Renal pelvis (tissue), 4 donors: ENCODE measurements around the gene NET1. TPM values are rescaled to one million over a fixed set of nuclear protein-coding genes. Genes with fewer than 3 reads are reported as not detected.

Source experiments
- DNase-seq: peaks from one replicate; pipeline ENCODE4 v3.0.0-alpha.2; 2013
- polyA plus RNA-seq, 3 donors: library from polyadenylated mRNA; unstranded; fragments of 120-200 nt; gene quantifications; one replicate each; pipeline ENCODE4 v1.2.1, GENCODE V29; 2013; ENCODE audit not compliant: insufficient read length in 3 of 3

The NET1 gene
- polyA plus RNA-seq, 3 donors, result 123 to 139 (median 135) TPM

- no peak for DNase-seq
Observed at GRCh38 chr10:5434017-5434753, 21.8 kb downstream of the NET1 start.

- DNase-seq, result no peak
Observed at GRCh38 chr10:5435328-5435727, 23.0 kb downstream of the NET1 start.

GRCh38 chr10:5440206-5440605 lies 27.8 kb downstream of the NET1 start:
- DNase-seq, result no peak

- DNase-seq, result no peak
Observed at GRCh38 chr10:5441106-5441505, 28.7 kb downstream of the NET1 start.

- peak; percentile 55 for DNase-seq
Observed at GRCh38 chr10:5442065-5442989, 30.0 kb downstream of the NET1 start.

GRCh38 chr10:5442990-5443370 lies 30.6 kb downstream of the NET1 start:
- no peak for DNase-seq

- DNase-seq, result no peak
Observed at GRCh38 chr10:5443429-5443828, 31.1 kb downstream of the NET1 start.

- DNase-seq, result no peak
Observed at GRCh38 chr10:5445006-5445405, 32.6 kb downstream of the NET1 start.

GRCh38 chr10:5446390-5446926 lies 34.1 kb downstream of the NET1 start:
- peak; percentile 87 for DNase-seq

GRCh38 chr10:5447056-5447455 lies 34.7 kb downstream of the NET1 start:
- DNase-seq, result no peak

- no peak for DNase-seq
Observed at GRCh38 chr10:5447611-5448071, 35.3 kb downstream of the NET1 start.

- DNase-seq, result no peak
Observed at GRCh38 chr10:5448333-5449001, 36.1 kb downstream of the NET1 start.

GRCh38 chr10:5449227-5449626 lies 36.9 kb downstream of the NET1 start:
- DNase-seq, result no peak

- peak; percentile 55 for DNase-seq
Observed at GRCh38 chr10:5449823-5450222, 37.5 kb downstream of the NET1 start.

- no peak for DNase-seq
Observed at GRCh38 chr10:5450605-5451384, 38.4 kb downstream of the NET1 start.

GRCh38 chr10:5453749-5454489 lies 41.6 kb downstream of the NET1 start:
- DNase-seq, result no peak

- DNase-seq, result no peak
Observed at GRCh38 chr10:5456563-5456962, 44.2 kb downstream of the NET1 start.

GRCh38 chr10:5457741-5458140 lies 45.4 kb downstream of the NET1 start:
- DNase-seq, result no peak

- DNase-seq, result no peak
Observed at GRCh38 chr10:5458425-5458824, 46.1 kb downstream of the NET1 start.

GRCh38 chr10:5458949-5459747 lies 46.8 kb downstream of the NET1 start:
- no peak for DNase-seq
